Right atrium auricular region (tissue), 2 donors: ENCODE data around the gene CEP164. TPM values are rescaled to one million over a fixed set of nuclear protein-coding genes. Genes with fewer than 3 reads are reported as not detected.

Experiments used
- DNase-seq: peaks from one replicate; pipeline ENCODE4 v3.0.0-alpha.2; 2019; ENCODE audit warnings: low spot score
- H3K27ac ChIP-seq, 2 donors: fragments of 200-600 bp; sonication (generic); 1 replicate in 1 of 2; 2 replicates in 1 of 2; pipeline ENCODE4 v1.5.1; 2016 to 2019
- H3K27me3 ChIP-seq, 2 donors: fragments of 200-600 bp; sonication (generic); one replicate each; pipeline versions ENCODE4 v1.5.1 to v1.6.0; 2017 to 2019
- H3K36me3 ChIP-seq: fragments of 200-600 bp; sonication (generic); one replicate; pipeline ENCODE4 v1.5.1; 2016
- H3K4me1 ChIP-seq, 2 donors: fragments of 200-600 bp; sonication (generic); one replicate each; pipeline versions ENCODE4 v1.5.1 to v1.6.0; 2017 to 2019
- H3K4me3 ChIP-seq, 2 donors: fragments of 200-600 bp; sonication (generic); 1 replicate in 1 of 2; 2 replicates in 1 of 2; pipeline ENCODE4 v1.5.1; 2017 to 2019; ENCODE audit warnings: mild to moderate bottlenecking in 1 of 2, moderate library complexity in 1 of 2
- H3K9me3 ChIP-seq, 2 donors: fragments of 200-600 bp; sonication (generic); one replicate each; pipeline ENCODE4 v1.5.1; 2019
- CTCF ChIP-seq, 2 donors: fragments of 200-600 bp; sonication (generic); IDR thresholded peaks; one replicate each; pipeline ENCODE4 v1.5.1; 2019; ENCODE audit warnings: antibody characterized with exemption in 2 of 2
- total RNA-seq, 2 donors: library from RNA; depleted of rRNA; stranded (reverse); fragments of >200 nt; gene quantifications; one replicate each; pipeline ENCODE4 v1.1.0, GENCODE V29; 2016

Gene CEP164
- total RNA-seq, 2 donors from 2014 or later = 3.3 to 7.6 TPM

- Histone ChIP-seq H3K27ac (no peak overlapping the region), H3K9me3 (no peaks in the 10 kb centered on the region), H3K36me3 (no peaks in the 10 kb centered on the region), H3K4me3 (no peak overlapping the region), H3K27me3 (no peaks in the 10 kb centered on the region), H3K4me1 (no peaks in the 10 kb centered on the region)
- no peak for TF ChIP-seq CTCF (IDR thresholded peaks at IDR 0.05)
- DNase-seq = no peak
These were observed 90.2 kb downstream of the CEP164 start for GRCh38 chr11:117417856-117418255.

- DNase-seq = no peak
- H3K27ac ChIP-seq = no peak overlapping the region
These were observed 91.3 kb downstream of the CEP164 start for GRCh38 chr11:117418737-117419481.

GRCh38 chr11:117419482-117420142 is 92.0 kb downstream of the CEP164 start:
- no peak for TF ChIP-seq CTCF (IDR thresholded peaks at IDR 0.05)
- Histone ChIP-seq H3K9me3 (no peaks in the 10 kb centered on the region), H3K4me1 (no peaks in the 10 kb centered on the region), H3K27me3 (no peaks in the 10 kb centered on the region), H3K36me3 (no peaks in the 10 kb centered on the region), H3K27ac (no peak overlapping the region), H3K4me3 (no peak overlapping the region)
- DNase-seq = no peak

More at GRCh38 chr11:117418737-117419481, 91.3 kb downstream of the CEP164 start:
- TF ChIP-seq CTCF (IDR thresholded peaks at IDR 0.05) = no peak
- no peaks in the 10 kb centered on the region for H3K4me1 ChIP-seq
- no peak overlapping the region for H3K4me3 ChIP-seq
- no peaks in the 10 kb centered on the region for H3K9me3 ChIP-seq
- no peaks in the 10 kb centered on the region for H3K36me3 ChIP-seq
- H3K27me3 ChIP-seq = no peaks in the 10 kb centered on the region

GRCh38 chr11:117420143-117420485 is 92.5 kb downstream of the CEP164 start:
- no peak for DNase-seq
- no peaks in the 10 kb centered on the region for H3K9me3 ChIP-seq

GRCh38 chr11:117420598-117420997 is 92.9 kb downstream of the CEP164 start:
- no peak overlapping the region for H3K27ac ChIP-seq
- no peak for DNase-seq
- no peaks in the 10 kb centered on the region for H3K4me1 ChIP-seq
- H3K27me3 ChIP-seq = no peaks in the 10 kb centered on the region
- no peaks in the 10 kb centered on the region for H3K9me3 ChIP-seq
- no peak for TF ChIP-seq CTCF (IDR thresholded peaks at IDR 0.05)
- no peaks in the 10 kb centered on the region for H3K36me3 ChIP-seq
- H3K4me3 ChIP-seq = no peak overlapping the region

More at GRCh38 chr11:117420143-117420485, 92.5 kb downstream of the CEP164 start:
- no peaks in the 10 kb centered on the region for H3K4me1 ChIP-seq
- TF ChIP-seq CTCF (IDR thresholded peaks at IDR 0.05) = no peak
- no peak overlapping the region for H3K27ac ChIP-seq
- no peaks in the 10 kb centered on the region for H3K27me3 ChIP-seq
- H3K36me3 ChIP-seq = no peaks in the 10 kb centered on the region
- no peak overlapping the region for H3K4me3 ChIP-seq
